K562 (cell line): Measurements from ENCODE around the gene KHDRBS2. TPM values are rescaled to one million over a fixed set of nuclear protein-coding genes. Genes with fewer than 3 reads are reported as not detected.

Experiments used
- ZNF583 ChIP-seq: fragments of 250-450 bp; sonication (Bioruptor Pico); IDR thresholded peaks from 2 replicates; pipeline ENCODE4 v1.4.0; 2020
- polyA plus RNA-seq, 8 experiments: library from polyadenylated mRNA; depleted of rRNA in 4 of 8; stranded (reverse) in 5 of 8; unstranded in 3 of 8; fragments of >200 nt; fragmentation: Nextera tagmentation in 2 of 8; fragmentation: Illumina TruSeq in 1 of 8; extraction: Ambion mirVana in 2 of 8; extraction: Trizol in 1 of 8; gene quantifications; 2 replicates each; pipeline versions ENCODE4 v1.2.1 to v1.2.3, GENCODE V29; 2011 to 2014; ENCODE audit warnings: inconsistent platforms in 1 of 8, missing spikeins in 1 of 8
- total RNA-seq, 7 experiments: library from RNA; depleted of rRNA in 6 of 7; stranded (reverse); fragments of >200 nt in 6 of 7; fragmentation: Illumina TruSeq in 2 of 7; extraction: Trizol in 2 of 7; gene quantifications; 2 replicates each; pipeline versions ENCODE4 v1.2.1 to v1.2.3, GENCODE V29; 2011 to 2021; ENCODE audit warnings: low replicate concordance in 1 of 7
- TF ChIP-seq, protein P1 (sequence below), 2 experiments: fragments of 450-650 bp; IDR thresholded peaks; 2 replicates each; pipeline ENCODE4 v1.6.1; 2016; ENCODE audit warnings: mild to moderate bottlenecking in 2 of 2, borderline replicate concordance in 1 of 2, low read depth in 1 of 2, moderate library complexity in 1 of 2
- TF ChIP-seq, protein P2 (sequence below), 2 experiments: fragments of 450-650 bp in 1 of 2; sonication (generic) in 1 of 2; formaldehyde crosslinking in 1 of 2; IDR thresholded peaks in 1 of 2; conservative IDR thresholded peaks in 1 of 2; 2 replicates each; pipeline versions ENCODE4 v1.6.1 to v1.8.1; 2016 to 2023; ENCODE audit warnings: mild to moderate bottlenecking in 2 of 2, moderate library complexity in 2 of 2, inconsistent platforms in 1 of 2, missing genetic modification reagents in 1 of 2

The KHDRBS2 gene
- total and polyA plus RNA-seq, 9 of the 15 experiments (the other 6 are each of a cell fraction or from before 2014, with no cell fraction given) = not detected

DNA sequence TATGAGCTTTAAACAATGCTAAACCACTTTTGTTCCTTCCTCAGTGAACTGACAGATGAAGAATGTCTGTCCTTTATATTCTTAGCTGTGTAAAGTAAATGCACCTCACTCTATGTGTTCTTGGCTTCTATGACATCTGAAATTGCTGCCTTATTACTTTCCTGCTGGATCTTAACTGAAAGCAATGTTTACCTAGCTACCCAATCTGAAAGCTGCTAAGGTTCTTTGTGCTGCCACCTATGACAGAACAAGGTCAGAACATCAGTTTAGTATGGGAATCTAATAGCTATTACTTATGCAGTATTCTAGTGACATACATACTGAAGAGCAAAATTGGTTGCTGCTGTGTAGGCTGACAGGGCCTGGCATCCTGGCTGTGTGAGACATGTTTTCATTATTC lies 444.1 kb downstream of the KHDRBS2 start (continued):
- TF ChIP-seq, protein P1, sequence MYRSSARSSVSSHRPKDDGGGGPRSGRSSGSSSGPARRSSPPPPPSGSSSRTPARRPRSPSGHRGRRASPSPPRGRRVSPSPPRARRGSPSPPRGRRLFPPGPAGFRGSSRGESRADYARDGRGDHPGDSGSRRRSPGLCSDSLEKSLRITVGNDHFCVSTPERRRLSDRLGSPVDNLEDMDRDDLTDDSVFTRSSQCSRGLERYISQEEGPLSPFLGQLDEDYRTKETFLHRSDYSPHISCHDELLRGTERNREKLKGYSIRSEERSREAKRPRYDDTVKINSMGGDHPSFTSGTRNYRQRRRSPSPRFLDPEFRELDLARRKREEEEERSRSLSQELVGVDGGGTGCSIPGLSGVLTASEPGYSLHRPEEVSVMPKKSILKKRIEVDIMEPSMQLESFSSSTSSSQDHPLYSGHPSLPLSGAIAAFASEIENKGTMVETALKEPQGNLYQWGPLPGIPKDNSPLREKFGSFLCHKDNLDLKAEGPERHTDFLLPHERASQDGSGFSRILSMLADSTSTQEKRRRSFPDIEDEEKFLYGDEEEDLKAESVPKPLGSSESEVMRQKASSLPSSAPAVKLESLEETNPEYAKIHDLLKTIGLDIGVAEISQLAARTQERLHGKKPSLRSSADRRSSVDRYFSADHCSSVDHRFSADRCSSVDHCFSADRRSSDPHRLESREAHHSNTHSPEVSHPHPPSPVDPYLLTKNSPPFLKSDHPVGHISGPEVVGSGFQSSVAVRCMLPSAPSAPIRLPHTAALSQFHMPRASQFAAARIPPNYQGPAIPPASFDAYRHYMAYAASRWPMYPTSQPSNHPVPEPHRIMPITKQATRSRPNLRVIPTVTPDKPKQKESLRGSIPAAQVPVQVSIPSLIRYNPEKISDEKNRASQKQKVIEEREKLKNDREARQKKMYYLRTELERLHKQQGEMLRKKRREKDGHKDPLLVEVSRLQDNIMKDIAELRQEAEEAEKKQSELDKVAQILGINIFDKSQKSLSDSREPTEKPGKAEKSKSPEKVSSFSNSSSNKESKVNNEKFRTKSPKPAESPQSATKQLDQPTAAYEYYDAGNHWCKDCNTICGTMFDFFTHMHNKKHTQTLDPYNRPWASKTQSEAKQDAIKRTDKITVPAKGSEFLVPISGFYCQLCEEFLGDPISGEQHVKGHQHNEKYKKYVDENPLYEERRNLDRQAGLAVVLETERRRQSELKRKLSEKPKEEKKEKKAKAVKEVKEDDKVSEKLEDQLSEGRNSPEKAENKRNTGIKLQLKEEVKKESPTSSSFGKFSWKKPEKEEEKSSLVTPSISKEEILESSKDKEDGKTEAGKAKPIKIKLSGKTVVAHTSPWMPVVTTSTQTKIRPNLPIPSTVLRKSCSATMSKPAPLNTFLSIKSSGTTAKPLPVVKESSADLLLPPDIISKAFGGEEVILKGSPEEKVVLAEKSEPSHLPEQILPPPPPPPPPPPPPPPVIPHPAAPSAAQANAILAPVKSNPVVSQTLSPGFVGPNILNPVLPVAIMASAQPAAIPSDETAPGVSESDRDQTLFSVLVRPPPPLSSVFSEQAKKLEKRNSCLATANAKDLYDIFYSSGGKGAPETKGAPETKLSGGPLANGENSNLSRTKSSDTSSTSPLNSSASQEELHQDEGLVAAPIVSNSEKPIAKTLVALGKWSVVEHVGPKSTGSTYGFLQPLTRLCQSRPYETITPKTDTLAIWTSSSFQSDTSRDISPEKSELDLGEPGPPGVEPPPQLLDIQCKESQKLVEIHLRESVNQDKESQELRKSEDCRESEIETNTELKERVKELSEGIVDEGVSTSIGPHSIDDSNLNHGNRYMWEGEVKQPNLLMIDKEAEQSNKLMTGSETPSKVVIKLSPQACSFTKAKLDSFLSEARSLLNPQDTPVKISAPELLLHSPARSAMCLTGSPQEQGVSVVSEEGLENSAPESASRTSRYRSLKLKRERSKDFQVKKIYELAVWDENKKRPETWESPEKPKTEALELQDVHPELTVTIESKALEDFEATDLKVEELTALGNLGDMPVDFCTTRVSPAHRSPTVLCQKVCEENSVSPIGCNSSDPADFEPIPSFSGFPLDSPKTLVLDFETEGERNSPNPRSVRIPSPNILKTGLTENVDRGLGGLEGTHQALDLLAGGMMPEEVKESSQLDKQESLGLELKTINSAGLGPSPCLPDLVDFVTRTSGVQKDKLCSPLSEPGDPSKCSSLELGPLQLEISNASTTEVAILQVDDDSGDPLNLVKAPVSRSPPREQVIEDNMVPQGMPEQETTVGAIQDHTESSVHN (IDR thresholded peaks at IDR 0.05; ENCODE audit: borderline replicate concordance in 1 of 2, low read depth in 1 of 2) = no peak
- TF ChIP-seq, protein P2, sequence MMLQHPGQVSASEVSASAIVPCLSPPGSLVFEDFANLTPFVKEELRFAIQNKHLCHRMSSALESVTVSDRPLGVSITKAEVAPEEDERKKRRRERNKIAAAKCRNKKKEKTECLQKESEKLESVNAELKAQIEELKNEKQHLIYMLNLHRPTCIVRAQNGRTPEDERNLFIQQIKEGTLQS (IDR thresholded peaks at IDR 0.05) = no peak
- TF ChIP-seq, protein P2 (CRISPR knock-in tag; conservative IDR thresholded peaks at IDR 0.05) = no peak
- TF ChIP-seq ZNF583 (CRISPR knock-in tag) = no peak
